ENCODE measurements around the gene RPS19BP1.

DNA sequence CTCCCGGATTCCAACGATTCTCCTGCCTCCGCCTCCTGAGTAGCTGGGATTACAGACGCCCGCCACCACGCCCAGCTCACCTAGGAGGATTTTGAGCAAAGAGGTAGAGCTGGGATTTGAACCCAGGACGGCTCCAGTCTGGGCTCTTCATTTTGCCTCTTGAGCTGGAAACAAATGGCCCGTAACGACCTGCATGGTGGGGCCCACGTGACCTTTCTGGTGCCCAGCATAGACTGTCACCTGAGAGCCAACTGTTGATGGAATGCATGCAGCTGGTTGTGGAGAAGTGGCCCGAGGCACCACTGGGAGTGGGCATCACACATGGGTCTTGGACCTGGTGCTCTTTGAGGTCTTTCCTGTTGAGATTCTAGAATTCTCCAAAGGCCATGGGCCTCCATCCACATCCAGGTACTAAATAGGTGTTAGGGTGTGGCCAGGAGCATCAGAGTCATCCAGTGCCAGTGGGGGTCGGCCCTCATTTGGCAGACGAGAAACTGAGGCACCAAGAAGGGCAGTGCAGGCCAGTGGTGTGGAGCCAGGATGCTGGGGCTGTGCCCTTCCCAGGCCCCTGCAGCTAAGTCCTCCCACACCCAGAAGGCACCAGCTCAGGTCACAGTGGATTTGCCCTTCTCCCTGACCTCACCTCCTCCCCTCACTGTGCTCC, 8.3 kb downstream of the RPS19BP1 start:
- no peak for TF ChIP-seq POLR2A (IDR thresholded peaks at IDR 0.05)
- TF ChIP-seq, protein P1, sequence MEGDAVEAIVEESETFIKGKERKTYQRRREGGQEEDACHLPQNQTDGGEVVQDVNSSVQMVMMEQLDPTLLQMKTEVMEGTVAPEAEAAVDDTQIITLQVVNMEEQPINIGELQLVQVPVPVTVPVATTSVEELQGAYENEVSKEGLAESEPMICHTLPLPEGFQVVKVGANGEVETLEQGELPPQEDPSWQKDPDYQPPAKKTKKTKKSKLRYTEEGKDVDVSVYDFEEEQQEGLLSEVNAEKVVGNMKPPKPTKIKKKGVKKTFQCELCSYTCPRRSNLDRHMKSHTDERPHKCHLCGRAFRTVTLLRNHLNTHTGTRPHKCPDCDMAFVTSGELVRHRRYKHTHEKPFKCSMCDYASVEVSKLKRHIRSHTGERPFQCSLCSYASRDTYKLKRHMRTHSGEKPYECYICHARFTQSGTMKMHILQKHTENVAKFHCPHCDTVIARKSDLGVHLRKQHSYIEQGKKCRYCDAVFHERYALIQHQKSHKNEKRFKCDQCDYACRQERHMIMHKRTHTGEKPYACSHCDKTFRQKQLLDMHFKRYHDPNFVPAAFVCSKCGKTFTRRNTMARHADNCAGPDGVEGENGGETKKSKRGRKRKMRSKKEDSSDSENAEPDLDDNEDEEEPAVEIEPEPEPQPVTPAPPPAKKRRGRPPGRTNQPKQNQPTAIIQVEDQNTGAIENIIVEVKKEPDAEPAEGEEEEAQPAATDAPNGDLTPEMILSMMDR (IDR thresholded peaks at IDR 0.05) = no peak
